BLaER1 treated with 17β-estradiol and CSF1 and Interleukin-3, amounts not matched to agents 10 nM and 100 nM (cell line): ENCODE data around the gene RAD9A.

ENCODE experiments used
- H3K27ac ChIP-seq, 11 experiments: shearing (Covaris generic); formaldehyde crosslinking; 2 replicates each; pipeline ENCODE4 v1.8.1; 2022
- H3K27me3 ChIP-seq, 11 experiments: shearing (Covaris generic); formaldehyde crosslinking; 2 replicates each; pipeline ENCODE4 v1.8.1; 2022
- H3K36me3 ChIP-seq, 11 experiments: shearing (Covaris generic); formaldehyde crosslinking; 2 replicates each; pipeline ENCODE4 v1.8.1; 2022
- H3K4me1 ChIP-seq, 10 experiments: shearing (Covaris generic); formaldehyde crosslinking; 2 replicates each; pipeline ENCODE4 v1.8.1; 2022
- H3K4me2 ChIP-seq, 11 experiments: shearing (Covaris generic); formaldehyde crosslinking; 2 replicates each; pipeline ENCODE4 v1.8.1; 2022
- H3K4me3 ChIP-seq, 10 experiments: shearing (Covaris generic); formaldehyde crosslinking; 2 replicates each; pipeline ENCODE4 v1.8.1; 2022
- H3K9ac ChIP-seq, 11 experiments: shearing (Covaris generic); formaldehyde crosslinking; 2 replicates each; pipeline ENCODE4 v1.8.1; 2022
- H3K9me3 ChIP-seq, 11 experiments: shearing (Covaris generic); formaldehyde crosslinking; replicated peaks in 1 of 11; 2 replicates each; pipeline ENCODE4 v1.8.1; 2022
- H4K20me1 ChIP-seq, 11 experiments: shearing (Covaris generic); formaldehyde crosslinking; 2 replicates each; pipeline ENCODE4 v1.8.1; 2022
- Cebpa-rat ChIP-seq, 11 experiments: shearing (Covaris generic); IDR thresholded peaks; 2 replicates each; pipeline ENCODE4 v1.8.1; 2022

Gene RAD9A

GRCh38 chr11:67429722-67430121 lies 37.9 kb downstream of the RAD9A start:
- Histone ChIP-seq H3K27ac (no peak overlapping the region), H3K4me1 (peaks cover 27 to 67% (median 55%) of the 10 kb centered on the region in 10 experiments), H3K36me3 (peaks cover 42 to 55% (median 50%) of the 10 kb centered on the region in 11 experiments), H3K4me2 (peak overlapping the region; percentile 79 to 98 (median 91)), H3K4me3 (peak overlapping the region in 9 of 10 experiments; percentile 80 to 99 (median 90); a peak in 11 of 20 replicates), H3K9me3 (no peaks in the 10 kb centered on the region), H4K20me1 (peaks cover 0 to 57% (median 40%) of the 10 kb centered on the region in 11 experiments; a peak in 18 of 22 replicates), H3K9ac (peak overlapping the region; percentile 86 to 96 (median 90); a peak in 18 of 22 replicates), H3K27me3 (no peaks in the 10 kb centered on the region)
- TF ChIP-seq Cebpa-rat (IDR thresholded peaks at IDR 0.05): no peak

GRCh38 chr11:67431346-67432249 lies 39.8 kb downstream of the RAD9A start:
- peak overlapping the region in 7 of 11 experiments; percentile 11 to 83 (median 41); a peak in 10 of 22 replicates for H3K9ac ChIP-seq
- no peak overlapping the region for H3K4me3 ChIP-seq
- H4K20me1 ChIP-seq: peaks cover 0 to 75% (median 58%) of the 10 kb centered on the region in 11 experiments; a peak in 20 of 22 replicates
- H3K27me3 ChIP-seq: no peaks in the 10 kb centered on the region
- H3K9me3 ChIP-seq: no peaks in the 10 kb centered on the region
- TF ChIP-seq Cebpa-rat (IDR thresholded peaks at IDR 0.05): no peak
- peaks cover 45 to 82% (median 71%) of the 10 kb centered on the region in 10 experiments for H3K4me1 ChIP-seq
- H3K36me3 ChIP-seq: peaks cover 57 to 71% (median 66%) of the 10 kb centered on the region in 11 experiments
- H3K27ac ChIP-seq: peak overlapping the region in 1 of 11 experiments; percentile 22; a peak in 1 of 22 replicates
- no peak overlapping the region; a peak in 2 of 22 replicates for H3K4me2 ChIP-seq

GRCh38 chr11:67432655-67433349 lies 41.0 kb downstream of the RAD9A start:
- no peak overlapping the region for H3K4me3 ChIP-seq
- H3K36me3 ChIP-seq: peaks cover 62 to 72% (median 66%) of the 10 kb centered on the region in 11 experiments
- H3K9ac ChIP-seq: peak overlapping the region in 10 of 11 experiments; percentile 40 to 94 (median 85); a peak in 14 of 22 replicates
- H3K27ac ChIP-seq: peak overlapping the region in 4 of 11 experiments; percentile 7 to 97 (median 28); a peak in 7 of 22 replicates
- no peaks in the 10 kb centered on the region for H3K27me3 ChIP-seq
- H3K4me1 ChIP-seq: peaks cover 49 to 83% (median 73%) of the 10 kb centered on the region in 10 experiments
- no peaks in the 10 kb centered on the region for H3K9me3 ChIP-seq
- no peak for TF ChIP-seq Cebpa-rat (IDR thresholded peaks at IDR 0.05)
- H4K20me1 ChIP-seq: peaks cover 5 to 78% (median 59%) of the 10 kb centered on the region in 11 experiments; a peak in 21 of 22 replicates
- H3K4me2 ChIP-seq: peak overlapping the region in 8 of 11 experiments; percentile 88 to 99 (median 98); a peak in 12 of 22 replicates

GRCh38 chr11:67433536-67434394 lies 42.0 kb downstream of the RAD9A start:
- Histone ChIP-seq H3K27ac (peak overlapping the region in 8 of 11 experiments; percentile 5 to 97 (median 86); a peak in 11 of 22 replicates), H3K27me3 (no peaks in the 10 kb centered on the region), H3K4me3 (no peak overlapping the region), H3K4me2 (peak overlapping the region; percentile 9 to 99 (median 97); a peak in 19 of 22 replicates), H3K4me1 (peaks cover 59 to 93% (median 82%) of the 10 kb centered on the region in 10 experiments), H3K9me3 (no peaks in the 10 kb centered on the region), H4K20me1 (peaks cover 12 to 85% (median 59%) of the 10 kb centered on the region in 11 experiments; a peak in 21 of 22 replicates), H3K9ac (peak overlapping the region; percentile 40 to 94 (median 83); a peak in 18 of 22 replicates), H3K36me3 (peaks cover 63 to 81% (median 68%) of the 10 kb centered on the region in 11 experiments)
- no peak for TF ChIP-seq Cebpa-rat (IDR thresholded peaks at IDR 0.05)

- H3K9ac ChIP-seq: peak overlapping the region; percentile 14 to 94 (median 83); a peak in 19 of 22 replicates
Observed at GRCh38 chr11:67434395-67434881, 42.7 kb downstream of the RAD9A start.

GRCh38 chr11:67435031-67435726 lies 43.4 kb downstream of the RAD9A start:
- peaks cover 20 to 83% (median 56%) of the 10 kb centered on the region in 11 experiments; a peak in 21 of 22 replicates for H4K20me1 ChIP-seq
- peaks cover 60 to 94% (median 83%) of the 10 kb centered on the region in 10 experiments for H3K4me1 ChIP-seq
- no peaks in the 10 kb centered on the region for H3K9me3 ChIP-seq
- H3K36me3 ChIP-seq: peaks cover 59 to 86% (median 61%) of the 10 kb centered on the region in 11 experiments
- H3K27ac ChIP-seq: peak overlapping the region in 9 of 11 experiments; percentile 52 to 97 (median 89); a peak in 17 of 22 replicates
- no peaks in the 10 kb centered on the region for H3K27me3 ChIP-seq
- peak overlapping the region in 8 of 10 experiments; percentile 68 to 80 (median 71); a peak in 15 of 20 replicates for H3K4me3 ChIP-seq
- H3K9ac ChIP-seq: peak overlapping the region; percentile 62 to 94 (median 83); a peak in 20 of 22 replicates
- H3K4me2 ChIP-seq: peak overlapping the region; percentile 88 to 99 (median 98)
- no peak for TF ChIP-seq Cebpa-rat (IDR thresholded peaks at IDR 0.05)

More at GRCh38 chr11:67434395-67434881, 42.7 kb downstream of the RAD9A start:
- Histone ChIP-seq H3K4me3 (0 out of 20 replicates have a peak overlapping the region, but pooled peaks of 1 of the 10 experiments have one; percentile 80), H3K27ac (peak overlapping the region in 9 of 11 experiments; percentile 52 to 97 (median 89); a peak in 14 of 22 replicates), H3K27me3 (no peaks in the 10 kb centered on the region), H3K9me3 (no peaks in the 10 kb centered on the region), H3K36me3 (peaks cover 63 to 84% (median 68%) of the 10 kb centered on the region in 11 experiments), H4K20me1 (peaks cover 16 to 81% (median 53%) of the 10 kb centered on the region in 11 experiments; a peak in 21 of 22 replicates), H3K4me1 (peaks cover 60 to 94% (median 82%) of the 10 kb centered on the region in 10 experiments), H3K4me2 (peak overlapping the region; percentile 88 to 99 (median 98))
- no peak for TF ChIP-seq Cebpa-rat (IDR thresholded peaks at IDR 0.05)
